ENCODE results near the gene EME2. TPM values are rescaled to one million over a fixed set of nuclear protein-coding genes. Genes with fewer than 3 reads are reported as not detected.
"Not testable (repeated sequence)": the region's sequence is repeated elsewhere in the genome, so short reads cannot be mapped to it uniquely, and the experiment has no call there.

EME2 gene, protein sequence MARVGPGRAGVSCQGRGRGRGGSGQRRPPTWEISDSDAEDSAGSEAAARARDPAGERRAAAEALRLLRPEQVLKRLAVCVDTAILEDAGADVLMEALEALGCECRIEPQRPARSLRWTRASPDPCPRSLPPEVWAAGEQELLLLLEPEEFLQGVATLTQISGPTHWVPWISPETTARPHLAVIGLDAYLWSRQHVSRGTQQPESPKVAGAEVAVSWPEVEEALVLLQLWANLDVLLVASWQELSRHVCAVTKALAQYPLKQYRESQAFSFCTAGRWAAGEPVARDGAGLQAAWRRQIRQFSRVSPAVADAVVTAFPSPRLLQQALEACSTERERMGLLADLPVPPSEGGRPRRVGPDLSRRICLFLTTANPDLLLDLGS
- total RNA-seq = 10 to 100 TPM; 28.7 to 36.3 TPM

DNA sequence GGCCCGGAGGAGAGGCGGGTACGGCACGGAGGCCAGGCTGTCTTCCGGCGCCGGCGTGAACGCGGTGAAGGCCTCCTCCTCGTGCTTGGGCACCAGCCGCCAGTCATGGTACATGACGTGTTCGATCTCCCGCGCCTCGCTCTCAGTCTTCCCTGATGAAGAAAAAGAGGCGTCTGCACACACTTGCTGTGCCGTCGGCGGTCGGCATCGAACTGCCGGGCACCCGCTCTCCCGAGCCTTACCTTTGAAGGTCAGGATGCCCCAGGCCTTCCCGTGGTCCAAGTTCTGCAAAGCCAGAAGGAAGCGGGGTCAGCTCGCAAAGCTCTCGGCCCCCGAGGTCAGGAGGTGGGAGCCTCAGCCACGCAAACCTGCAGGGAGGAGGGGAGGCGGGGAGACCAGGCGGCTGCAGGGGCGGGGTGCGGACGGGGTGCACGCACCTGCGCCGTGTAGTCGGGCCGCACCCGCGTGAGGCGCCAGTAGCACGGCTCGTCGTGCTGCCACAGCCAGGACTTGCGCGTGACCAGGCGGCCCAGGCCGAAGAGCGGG, at the start of gene EME2:
EME2 (plus strand) TSS at position 449 of the 546 bp plus-strand sequence. CDS start 418 bp downstream, outside the sequence.
- H3K4me3 Mint-ChIP-seq = peak within 1 kb of the TSS; percentile 99

DNA sequence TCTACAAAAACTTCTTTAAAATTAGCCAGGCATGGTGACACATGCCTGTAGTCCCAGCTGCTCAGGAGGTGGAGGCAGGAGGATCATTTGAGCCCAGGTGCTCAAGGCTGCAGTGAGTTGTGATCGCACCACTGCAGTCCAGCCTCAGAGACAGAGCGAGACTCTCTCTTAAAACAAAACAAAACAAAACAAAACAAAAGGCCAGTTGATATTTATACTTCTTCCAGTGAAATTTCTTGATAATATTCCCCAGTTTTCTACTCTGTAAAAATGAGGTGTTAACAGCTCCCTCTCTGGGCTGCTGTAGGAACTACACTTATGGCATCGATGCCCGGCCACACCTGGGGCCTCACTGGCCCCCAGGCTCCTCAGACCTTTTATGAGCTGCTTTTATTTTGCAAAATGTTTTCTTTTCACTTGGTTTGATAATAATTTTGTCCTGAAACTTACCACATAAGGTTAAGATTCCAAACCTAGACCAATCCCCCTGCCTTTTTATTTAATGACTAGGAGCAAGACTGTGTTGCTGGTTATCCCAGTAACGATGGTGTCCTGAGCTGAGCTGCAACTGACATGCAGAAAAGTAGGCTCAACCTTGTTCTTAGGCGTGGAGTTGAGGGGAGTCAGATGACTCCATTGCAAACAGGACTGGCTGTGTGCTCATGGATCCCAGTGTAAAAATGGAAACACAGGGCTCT, 49.0 kb upstream of the EME2 start:
- Mint-ChIP-seq H3K27ac (peak overlapping the region; percentile 24), H3K4me3 (no peak overlapping the region), H3K4me1 (peaks cover 28% of the 10 kb centered on the region), H3K9me3 (no peaks in the 10 kb centered on the region), H3K27me3 (no peaks in the 10 kb centered on the region), H3K36me3 (peaks cover 10% of the 10 kb centered on the region)
- ATAC-seq (ENCODE audit: low read depth) (no peak), DNase-seq (no peak)
- POLR2A ChIA-PET = interaction anchor here (0.9 kb wide), 1 partner anchor 307 kb away, joined by 3 read pairs; no protein-coding TSS in a partner anchor

More for the DNA sequence above, at the start of gene EME2:
- DNase-seq (peak; percentile 70), ATAC-seq (ENCODE audit: low read depth) (peak; percentile 16)
- Mint-ChIP-seq H3K36me3 (peaks cover 6% of the 10 kb centered on the region), H3K9me3 (no peaks in the 10 kb centered on the region), H3K27me3 (no peaks in the 10 kb centered on the region), H3K4me1 (peaks cover 4% of the 10 kb centered on the region), H3K27ac (peak within 1 kb of the TSS; percentile 98)
- POLR2A ChIA-PET = interaction anchor here (0.9 to 6.3 kb wide), 7 partner anchors 11 to 352 kb away, joined by 3 to 88 read pairs (median 5); partner anchors contain the start of genes FAHD1, HAGH, JPT2 and MAPK8IP3

DNA sequence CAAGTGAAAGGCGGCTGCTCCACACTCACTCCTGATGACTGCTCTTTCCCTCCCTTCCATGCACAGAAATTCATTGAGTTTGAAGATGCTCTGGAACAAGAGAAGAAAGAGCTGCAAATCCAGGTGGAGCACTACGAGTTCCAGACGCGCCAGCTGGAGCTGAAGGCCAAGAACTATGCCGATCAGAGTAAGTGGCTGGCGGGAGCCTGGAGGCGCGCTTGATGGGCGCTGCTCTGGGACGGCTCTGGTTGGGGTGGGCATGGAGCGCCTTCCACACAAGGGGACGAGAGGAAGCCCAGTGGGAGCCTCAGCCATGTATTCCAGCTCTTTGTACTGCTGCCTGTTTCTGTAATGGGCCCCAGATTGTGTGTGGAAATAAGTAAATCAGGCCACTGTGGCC, 48.1 kb upstream of the EME2 start:
- ATAC-seq (ENCODE audit: low read depth) (no peak), DNase-seq (no peak)
- H3K4me3 Mint-ChIP-seq = no peak overlapping the region
- H3K9me3 Mint-ChIP-seq = no peaks in the 10 kb centered on the region
- H3K36me3 Mint-ChIP-seq = peaks cover 10% of the 10 kb centered on the region
- H3K4me1 Mint-ChIP-seq = peaks cover 25% of the 10 kb centered on the region
- no peaks in the 10 kb centered on the region for H3K27me3 Mint-ChIP-seq
- H3K27ac Mint-ChIP-seq = no peak overlapping the region
- POLR2A ChIA-PET = no interaction called here

DNA sequence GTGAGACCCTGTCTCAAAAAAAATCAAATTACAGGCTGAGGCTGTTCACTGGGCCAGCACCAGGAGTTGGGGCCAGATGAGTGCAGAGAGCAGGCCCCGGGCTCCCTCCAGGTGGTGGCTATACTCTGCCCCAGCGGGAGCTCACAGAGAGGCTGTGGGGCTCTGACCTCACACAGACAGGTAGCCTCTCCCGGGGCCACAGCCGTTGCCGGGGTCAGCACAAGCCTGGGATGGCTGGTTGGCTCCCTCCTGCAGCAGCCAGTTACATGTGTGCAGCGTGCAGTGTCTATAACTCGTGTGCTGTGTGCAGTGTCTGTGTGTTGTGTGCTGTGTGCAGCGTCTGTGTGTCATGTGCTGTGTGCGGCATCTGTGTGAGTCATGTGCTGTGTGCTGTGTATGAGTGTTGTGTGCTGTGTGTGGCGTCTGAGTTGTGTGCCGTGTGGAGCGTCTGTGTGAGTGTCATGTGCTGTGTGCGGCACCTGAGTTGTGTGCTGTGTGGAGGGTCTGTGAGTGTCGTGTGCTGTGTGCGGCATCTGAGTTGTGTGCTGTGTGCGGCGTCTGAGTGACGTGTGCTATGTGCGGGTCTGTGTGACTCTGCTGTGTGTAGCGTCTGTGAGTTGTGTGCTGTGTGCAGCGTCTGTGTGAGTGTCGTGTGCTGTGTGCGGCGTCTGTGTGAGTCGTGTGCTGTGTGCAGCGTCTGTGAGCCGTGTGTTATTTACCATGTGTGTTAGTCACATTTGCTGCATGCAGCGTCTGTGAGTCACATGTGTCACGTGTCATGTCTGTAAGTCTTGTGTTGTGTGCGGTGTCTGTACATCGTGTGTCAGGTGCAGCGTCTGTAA, 45.7 kb upstream of the EME2 start:
- Mint-ChIP-seq H3K4me1 (peaks cover 18% of the 10 kb centered on the region), H3K4me3 (no peak overlapping the region), H3K27ac (peak overlapping the region; percentile 52), H3K9me3 (no peaks in the 10 kb centered on the region), H3K27me3 (no peaks in the 10 kb centered on the region), H3K36me3 (peaks cover 11% of the 10 kb centered on the region)
- POLR2A ChIA-PET = no interaction called here
- DNase-seq (no peak), ATAC-seq (ENCODE audit: low read depth) (no peak)

DNA sequence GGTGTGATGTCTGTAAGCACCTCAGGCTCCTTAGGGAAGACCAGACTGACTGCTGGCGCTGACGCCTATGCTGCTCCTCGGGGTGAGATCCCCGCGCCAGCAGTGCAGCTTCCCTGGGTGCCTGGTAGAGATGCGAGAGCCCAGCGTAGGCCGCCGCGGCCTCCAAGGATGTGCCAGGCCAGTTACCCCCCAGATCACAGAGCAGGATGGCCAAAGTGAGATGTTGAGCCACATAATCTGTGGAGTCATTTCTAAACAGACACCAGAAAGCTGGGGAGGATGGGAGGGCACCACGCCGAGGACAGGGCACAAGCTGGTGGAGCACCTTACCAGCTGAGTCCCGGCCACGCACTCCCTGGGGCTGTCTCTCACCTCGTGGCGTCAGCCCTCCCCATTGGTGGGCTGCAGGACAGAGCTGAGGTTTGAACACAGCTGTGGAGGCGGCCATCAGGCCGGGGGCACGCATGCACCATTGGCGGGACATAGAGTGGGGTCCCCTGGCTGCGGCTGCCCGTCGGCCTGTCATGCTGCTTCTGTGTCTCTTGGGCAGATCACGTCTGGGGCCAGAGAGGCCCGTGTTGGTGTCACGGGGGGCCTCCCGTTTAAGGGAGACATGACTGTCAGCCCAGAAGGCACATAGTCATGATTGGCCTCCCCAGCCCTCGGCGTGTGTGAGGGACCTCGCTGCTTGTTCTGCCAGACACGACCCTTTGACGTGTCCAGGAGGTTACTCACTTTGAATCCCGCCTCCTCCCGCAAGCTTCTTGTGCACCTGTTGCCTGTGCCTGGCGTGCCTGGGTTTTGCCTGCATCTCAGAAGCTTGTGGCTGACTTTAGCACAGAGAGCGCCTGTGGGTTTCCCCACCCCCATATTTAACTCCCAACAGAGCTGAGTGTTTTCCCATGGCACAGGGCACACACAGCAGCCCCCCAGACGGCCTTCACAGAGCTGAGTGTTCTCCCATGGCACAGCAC, 44.7 kb upstream of the EME2 start:
- no peak overlapping the region for H3K27ac Mint-ChIP-seq
- POLR2A ChIA-PET = no interaction called here
- peaks cover 12% of the 10 kb centered on the region for H3K36me3 Mint-ChIP-seq
- no peak overlapping the region for H3K4me3 Mint-ChIP-seq
- no peaks in the 10 kb centered on the region for H3K9me3 Mint-ChIP-seq
- DNase-seq = no peak
- no peaks in the 10 kb centered on the region for H3K27me3 Mint-ChIP-seq
- ATAC-seq (ENCODE audit: low read depth) = no peak
- H3K4me1 Mint-ChIP-seq = peaks cover 11% of the 10 kb centered on the region

DNA sequence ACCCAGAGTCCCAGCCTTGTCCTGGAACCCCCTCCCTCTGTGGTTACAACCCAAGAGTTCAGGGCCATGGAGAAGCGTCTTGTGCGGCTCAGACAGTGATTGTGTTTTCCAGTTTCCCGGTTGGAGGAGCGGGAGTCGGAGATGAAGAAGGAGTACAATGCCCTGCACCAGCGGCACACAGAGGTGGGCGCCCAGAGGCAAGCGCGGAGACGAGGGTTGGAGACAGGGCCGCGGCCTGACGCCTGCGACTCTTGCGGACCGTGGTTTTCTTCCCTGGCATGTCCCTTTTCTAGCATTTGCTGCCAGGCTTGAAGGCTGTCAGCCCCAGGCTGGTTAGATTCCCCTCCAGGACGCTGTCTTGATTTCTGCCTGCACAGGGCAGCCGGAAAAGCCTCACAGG, 43.6 kb upstream of the EME2 start:
- no peak overlapping the region for H3K4me3 Mint-ChIP-seq
- H3K9me3 Mint-ChIP-seq = no peaks in the 10 kb centered on the region
- no peaks in the 10 kb centered on the region for H3K27me3 Mint-ChIP-seq
- POLR2A ChIA-PET = no interaction called here
- no peak overlapping the region for H3K27ac Mint-ChIP-seq
- no peak for ATAC-seq (ENCODE audit: low read depth)
- peaks cover 5% of the 10 kb centered on the region for H3K4me1 Mint-ChIP-seq
- DNase-seq = no peak
- peaks cover 17% of the 10 kb centered on the region for H3K36me3 Mint-ChIP-seq

DNA sequence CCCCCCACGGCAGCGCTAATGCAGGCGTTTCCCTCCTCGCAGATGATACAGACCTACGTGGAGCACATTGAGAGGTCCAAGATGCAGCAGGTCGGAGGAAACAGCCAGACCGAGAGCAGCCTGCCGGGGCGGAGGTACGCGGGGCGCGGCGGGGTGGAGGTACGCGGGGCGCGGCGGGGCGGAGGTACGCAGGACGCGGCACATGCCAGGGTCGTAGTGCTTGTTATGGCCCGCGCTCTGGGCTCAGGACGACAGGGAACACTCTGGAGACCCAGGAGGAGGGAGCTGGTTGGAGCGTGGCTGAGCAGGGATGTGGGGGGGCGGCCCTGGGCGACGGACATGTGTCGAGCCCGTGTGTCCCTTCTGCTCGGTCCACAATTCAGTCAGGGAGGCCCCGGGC, 43.2 kb upstream of the EME2 start:
- POLR2A ChIA-PET = no interaction called here
- peaks cover 17% of the 10 kb centered on the region for H3K36me3 Mint-ChIP-seq

DNA sequence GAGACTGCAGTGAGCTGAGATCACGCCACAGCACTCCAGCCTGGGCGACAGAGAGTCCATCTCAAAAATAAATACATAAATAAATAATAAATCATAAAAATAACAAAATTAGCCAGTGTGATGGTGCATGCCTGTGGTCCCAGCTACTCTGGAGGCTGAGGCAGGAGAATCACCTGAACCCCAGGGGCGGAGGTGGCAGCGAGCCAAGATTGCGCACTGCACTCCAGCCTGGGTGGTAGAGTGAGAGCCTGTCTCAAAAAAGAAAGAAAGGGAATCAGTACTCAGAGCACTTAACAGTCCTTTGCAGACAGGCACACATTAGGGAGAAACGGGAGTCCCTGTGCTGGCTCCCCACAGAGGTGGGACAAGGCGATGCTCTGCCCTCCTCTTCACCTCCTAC, 41.5 kb upstream of the EME2 start:
- H3K27ac Mint-ChIP-seq = no peak overlapping the region
- POLR2A ChIA-PET = no interaction called here
- H3K36me3 Mint-ChIP-seq = peaks cover 17% of the 10 kb centered on the region

More for the DNA sequence above, 43.2 kb upstream of the EME2 start:
- ATAC-seq (ENCODE audit: low read depth) (no peak), DNase-seq (no peak)
- Mint-ChIP-seq H3K27ac (no peak overlapping the region), H3K4me1 (peaks cover 5% of the 10 kb centered on the region), H3K4me3 (no peak overlapping the region), H3K9me3 (no peaks in the 10 kb centered on the region), H3K27me3 (no peaks in the 10 kb centered on the region)

DNA sequence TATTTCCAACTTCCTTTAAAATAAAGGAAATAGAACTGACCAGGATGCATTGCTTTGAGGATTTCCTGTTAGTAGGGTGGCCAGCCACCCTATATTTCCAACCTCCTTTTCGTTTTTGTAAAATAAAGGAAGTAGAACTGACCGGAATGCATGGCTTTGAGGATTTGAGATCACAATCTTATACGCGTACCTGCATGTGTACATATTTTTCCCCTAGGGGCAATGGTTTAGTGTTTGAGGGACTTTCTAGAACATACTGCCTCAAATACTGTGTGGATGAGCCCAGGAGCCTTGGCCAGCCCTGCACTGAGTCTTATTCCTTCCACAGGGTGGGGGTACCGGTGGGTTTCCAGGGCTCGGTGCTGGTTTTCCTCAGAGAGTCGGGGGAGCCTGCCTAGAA, 41.0 kb upstream of the EME2 start:
- POLR2A ChIA-PET = no interaction called here
- Mint-ChIP-seq H3K4me1 (peaks cover 5% of the 10 kb centered on the region), H3K9me3 (no peaks in the 10 kb centered on the region), H3K4me3 (no peak overlapping the region), H3K36me3 (peaks cover 15% of the 10 kb centered on the region), H3K27ac (no peak overlapping the region), H3K27me3 (no peaks in the 10 kb centered on the region)
- no peak for DNase-seq
- ATAC-seq (ENCODE audit: low read depth) = no peak

More for the DNA sequence above, 41.5 kb upstream of the EME2 start:
- no peak overlapping the region for H3K4me3 Mint-ChIP-seq
- DNase-seq (no peak), ATAC-seq (ENCODE audit: low read depth) (no peak)
- peaks cover 5% of the 10 kb centered on the region for H3K4me1 Mint-ChIP-seq
- no peaks in the 10 kb centered on the region for H3K27me3 Mint-ChIP-seq
- no peaks in the 10 kb centered on the region for H3K9me3 Mint-ChIP-seq

DNA sequence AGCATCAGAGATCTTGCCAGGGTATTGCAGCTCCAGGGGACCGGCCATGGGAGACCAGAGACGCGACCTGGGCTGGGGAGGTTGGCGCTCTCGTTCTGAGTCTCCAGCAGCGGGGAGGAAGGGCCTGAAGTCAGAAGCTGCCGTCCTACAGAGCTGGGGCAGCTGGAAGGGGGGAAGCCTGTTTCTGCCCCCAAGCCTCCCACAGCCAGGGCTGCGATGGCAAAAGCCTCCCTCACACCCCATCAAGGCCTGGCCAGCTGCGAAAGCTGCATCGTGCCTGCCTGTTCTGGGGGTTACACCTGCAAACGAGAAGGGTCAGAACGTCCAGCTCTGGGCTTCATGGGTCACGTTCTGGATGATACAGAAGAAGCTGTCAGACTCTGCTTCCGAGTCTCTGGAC, 40.5 kb upstream of the EME2 start:
- DNase-seq (no peak), ATAC-seq (ENCODE audit: low read depth) (no peak)
- Mint-ChIP-seq H3K36me3 (peaks cover 11% of the 10 kb centered on the region), H3K9me3 (no peaks in the 10 kb centered on the region), H3K4me3 (no peak overlapping the region), H3K27ac (no peak overlapping the region), H3K4me1 (peaks cover 3% of the 10 kb centered on the region), H3K27me3 (no peaks in the 10 kb centered on the region)
- POLR2A ChIA-PET = no interaction called here

DNA sequence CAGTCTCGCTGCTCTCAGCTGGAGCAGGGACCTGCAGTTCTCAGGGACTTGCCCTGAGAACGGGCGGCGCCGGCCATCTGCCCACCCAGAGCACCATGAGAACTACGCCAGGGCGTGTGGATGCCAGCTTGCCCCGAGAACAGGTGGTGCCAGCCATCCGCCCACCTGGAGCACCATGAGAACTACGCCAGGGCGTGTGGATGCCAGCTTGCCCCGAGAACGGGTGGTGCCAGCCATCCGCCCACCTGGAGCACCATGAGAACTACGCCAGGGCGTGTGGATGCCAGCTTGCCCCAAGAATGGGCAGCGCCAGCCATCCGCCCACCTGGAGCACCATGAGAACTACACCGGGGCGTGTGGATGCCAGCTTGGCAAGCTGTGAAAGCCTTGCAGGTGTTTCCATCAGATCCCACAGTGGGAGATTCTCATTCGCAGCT, 40.0 kb upstream of the EME2 start:
- not testable (repeated sequence) for H3K9me3 Mint-ChIP-seq; DNase-seq; H3K27me3 Mint-ChIP-seq; H3K27ac Mint-ChIP-seq; H3K36me3 Mint-ChIP-seq; H3K4me3 Mint-ChIP-seq; ATAC-seq (ENCODE audit: low read depth); H3K4me1 Mint-ChIP-seq
- POLR2A ChIA-PET = interaction anchor here (0.5 kb wide), 1 partner anchor 440 kb away, joined by 3 read pairs; no protein-coding TSS in a partner anchor

DNA sequence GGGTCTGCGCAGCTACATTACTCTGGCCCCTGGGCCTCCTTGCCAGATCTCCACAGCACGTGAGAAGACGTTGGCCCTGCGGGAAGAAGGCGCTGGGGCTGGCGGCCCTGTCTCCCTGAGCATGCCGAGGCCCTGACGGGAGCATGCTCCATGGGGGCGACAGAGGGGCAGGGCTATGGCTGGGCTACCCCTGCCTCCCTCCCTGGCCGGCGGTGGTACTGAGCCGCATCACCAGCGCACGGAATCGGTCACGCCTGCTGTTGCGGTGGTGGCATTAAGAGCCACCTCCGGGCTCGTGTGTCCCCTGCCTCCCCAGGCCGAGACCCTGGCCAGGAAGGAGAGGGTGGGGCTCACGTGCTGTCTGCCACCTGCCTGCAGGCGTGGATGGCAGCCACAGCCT, 38.5 kb upstream of the EME2 start:
- Mint-ChIP-seq H3K27ac (no peak overlapping the region), H3K4me3 (no peak overlapping the region), H3K4me1 (no peaks in the 10 kb centered on the region), H3K9me3 (no peaks in the 10 kb centered on the region), H3K36me3 (peaks cover 7% of the 10 kb centered on the region), H3K27me3 (no peaks in the 10 kb centered on the region)
- POLR2A ChIA-PET = no interaction called here
- DNase-seq (no peak), ATAC-seq (ENCODE audit: low read depth) (no peak)
